ENCODE data around the gene SBF2. TPM values are rescaled to one million over a fixed set of nuclear protein-coding genes. Genes with fewer than 3 reads are reported as not detected.

The SBF2 gene
- total RNA-seq, 4 donors from 2014 or later: 52.8 to 87.9 (median 62.4) TPM

GRCh38 chr11:10097615-10098014 lies 196.4 kb downstream of the SBF2 start:
- no peaks in the 10 kb centered on the region for H3K27me3 ChIP-seq
- peaks cover 0 to 25% (median 0%) of the 10 kb centered on the region in 3 donors for H3K9me3 ChIP-seq
- no peak overlapping the region for H3K27ac ChIP-seq
- no peak for TF ChIP-seq POLR2A (IDR thresholded peaks at IDR 0.05)
- no peak for TF ChIP-seq EP300 (IDR thresholded peaks at IDR 0.05)
- TF ChIP-seq POLR2AphosphoS5 (IDR thresholded peaks at IDR 0.05): no peak
- TF ChIP-seq CTCF (IDR thresholded peaks at IDR 0.05): no peak
- no peaks in the 10 kb centered on the region for H3K4me1 ChIP-seq
- WGBS, 2 donors (ENCODE audit: low coverage in 1 of 2): 83% methylated on average over 3 of the region's 4 CpGs; no CpG with 5 or more reads in 1 of the 2 donors
- no peak overlapping the region for H3K4me3 ChIP-seq
- peaks cover 0 to 6% of the 10 kb centered on the region in 2 donors for H3K36me3 ChIP-seq
- ATAC-seq: no peak

GRCh38 chr11:10096987-10097386 lies 197.0 kb downstream of the SBF2 start:
- H3K4me1 ChIP-seq: no peaks in the 10 kb centered on the region
- H3K4me3 ChIP-seq: no peak overlapping the region
- TF ChIP-seq CTCF (IDR thresholded peaks at IDR 0.05) (no peak), EP300 (IDR thresholded peaks at IDR 0.05) (no peak), POLR2AphosphoS5 (IDR thresholded peaks at IDR 0.05) (no peak), POLR2A (IDR thresholded peaks at IDR 0.05) (no peak)
- WGBS, 2 donors (ENCODE audit: low coverage in 1 of 2): 83 to 91% methylated on average over 5 of the region's 5 CpGs
- peaks cover 0 to 6% of the 10 kb centered on the region in 2 donors for H3K36me3 ChIP-seq
- ATAC-seq: no peak
- peaks cover 0 to 25% (median 0%) of the 10 kb centered on the region in 3 donors for H3K9me3 ChIP-seq
- H3K27ac ChIP-seq: no peak overlapping the region
- no peaks in the 10 kb centered on the region for H3K27me3 ChIP-seq

GRCh38 chr11:10095412-10096208 lies 198.4 kb downstream of the SBF2 start:
- no peak overlapping the region for H3K27ac ChIP-seq
- ATAC-seq: no peak
- H3K36me3 ChIP-seq: peaks cover 0 to 6% of the 10 kb centered on the region in 2 donors
- no peaks in the 10 kb centered on the region for H3K4me1 ChIP-seq
- H3K9me3 ChIP-seq: peaks cover 0 to 25% (median 0%) of the 10 kb centered on the region in 3 donors
- 87 to 92% methylated on average over 4 of the region's 4 CpGs for WGBS, 2 donors (ENCODE audit: low coverage in 1 of 2)
- no peak for TF ChIP-seq CTCF (IDR thresholded peaks at IDR 0.05)
- no peak for TF ChIP-seq POLR2A (IDR thresholded peaks at IDR 0.05)
- TF ChIP-seq EP300 (IDR thresholded peaks at IDR 0.05): no peak
- TF ChIP-seq POLR2AphosphoS5 (IDR thresholded peaks at IDR 0.05): no peak
- no peaks in the 10 kb centered on the region for H3K27me3 ChIP-seq
- no peak overlapping the region for H3K4me3 ChIP-seq

- no peaks in the 10 kb centered on the region for H3K36me3 ChIP-seq
- ATAC-seq: no peak
- H3K4me1 ChIP-seq: peaks cover 0 to 10% (median 0%) of the 10 kb centered on the region in 3 donors
- TF ChIP-seq POLR2A (IDR thresholded peaks at IDR 0.05) (no peak), EP300 (IDR thresholded peaks at IDR 0.05) (no peak), POLR2AphosphoS5 (IDR thresholded peaks at IDR 0.05) (no peak), CTCF (IDR thresholded peaks at IDR 0.05) (no peak)
- H3K27ac ChIP-seq: no peak overlapping the region
- H3K4me3 ChIP-seq: no peak overlapping the region
- 88% methylated on average over 5 of the region's 5 CpGs for WGBS, 2 donors (ENCODE audit: low coverage in 1 of 2)
- no peaks in the 10 kb centered on the region for H3K27me3 ChIP-seq
- no peaks in the 10 kb centered on the region for H3K9me3 ChIP-seq
These were observed 201.6 kb downstream of the SBF2 start for GRCh38 chr11:10092426-10092825.

All from gastroesophageal sphincter (tissue), 4 donors.